Neural progenitor cell (in vitro differentiated cells): ENCODE measurements around the gene LRRN3. TPM values are rescaled to one million over a fixed set of nuclear protein-coding genes. Genes with fewer than 3 reads are reported as not detected.

Experiments used
- DNase-seq: peaks from one replicate; pipeline ENCODE4 v3.0.0-alpha.2; 2016; ENCODE audit warnings: low spot score
- H2AFZ ChIP-seq: fragments of 200-600 bp; sonication (generic); replicated peaks from 2 replicates; pipeline ENCODE4 v1.6.1; 2016; ENCODE audit warnings: antibody characterized with exemption
- H3F3A ChIP-seq: fragments of 200-600 bp; sonication (generic); 2 replicates; pipeline ENCODE4 v1.6.1; 2016; ENCODE audit warnings: antibody characterized with exemption, low read depth
- H3K27ac ChIP-seq: fragments of 200-600 bp; sonication (generic); 2 replicates; pipeline ENCODE4 v1.5.1; 2016; ENCODE audit warnings: mild to moderate bottlenecking
- H3K27me3 ChIP-seq: fragments of 200-600 bp; sonication (generic); 2 replicates; pipeline ENCODE4 v1.6.1; 2016; ENCODE audit warnings: mild to moderate bottlenecking, moderate library complexity
- H3K36me3 ChIP-seq: fragments of 200-600 bp; sonication (generic); 2 replicates; pipeline ENCODE4 v1.5.1; 2016
- H3K4me1 ChIP-seq: fragments of 200-600 bp; sonication (generic); 2 replicates; pipeline ENCODE4 v1.6.1; 2016; ENCODE audit warnings: mixed run types
- H3K4me2 ChIP-seq: fragments of 200-600 bp; sonication (generic); 2 replicates; pipeline ENCODE4 v1.6.1; 2016
- H3K4me3 ChIP-seq: fragments of 200-600 bp; sonication (generic); 2 replicates; pipeline ENCODE4 v1.5.1; 2016
- H3K79me2 ChIP-seq: fragments of 200-600 bp; sonication (generic); 2 replicates; pipeline ENCODE4 v1.6.1; 2016; ENCODE audit warnings: low read depth
- H3K9ac ChIP-seq: fragments of 200-600 bp; sonication (generic); 2 replicates; pipeline ENCODE4 v1.6.1; 2016
- H3K9me3 ChIP-seq: fragments of 200-600 bp; sonication (generic); 2 replicates; pipeline ENCODE4 v1.5.1; 2016; ENCODE audit warnings: low read depth
- H4K20me1 ChIP-seq: fragments of 200-600 bp; sonication (generic); 2 replicates; pipeline ENCODE4 v1.6.1; 2016; ENCODE audit warnings: low read depth
- H3K27ac Mint-ChIP-seq: 3 replicates; pipeline ENCODE4 v1.8.0; 2021; ENCODE audit warnings: mixed read lengths
- H3K27me3 Mint-ChIP-seq: 2 replicates; pipeline ENCODE4 v1.8.0; 2022; ENCODE audit warnings: low read depth, mild to moderate bottlenecking, inconsistent platforms, moderate library complexity, mixed read lengths; ENCODE audit not compliant: insufficient read depth
- H3K36me3 Mint-ChIP-seq: 3 replicates; pipeline ENCODE4 v1.8.0; 2021; ENCODE audit warnings: mixed read lengths
- H3K4me1 Mint-ChIP-seq: 3 replicates; pipeline ENCODE4 v1.8.0; 2021; ENCODE audit warnings: mixed read lengths
- H3K4me3 Mint-ChIP-seq: 3 replicates; pipeline ENCODE4 v1.8.0; 2021; ENCODE audit warnings: mild to moderate bottlenecking, moderate library complexity, mixed read lengths
- H3K9me3 Mint-ChIP-seq: 3 replicates; pipeline ENCODE4 v1.8.0; 2020; ENCODE audit warnings: mixed read lengths
- CTCF ChIP-seq: fragments of 200-600 bp; sonication (generic); IDR thresholded peaks from 2 replicates; pipeline ENCODE4 v1.5.1; 2017; ENCODE audit warnings: antibody characterized with exemption, mild to moderate bottlenecking
- EZH2 ChIP-seq: fragments of 200-600 bp; sonication (generic); IDR thresholded peaks from 2 replicates; pipeline ENCODE4 v1.6.1; 2017; ENCODE audit warnings: antibody characterized with exemption, mild to moderate bottlenecking, moderate library complexity
- EZH2phosphoT487 ChIP-seq: fragments of 200-600 bp; sonication (generic); IDR thresholded peaks from 2 replicates; pipeline ENCODE4 v1.6.1; 2017; ENCODE audit warnings: antibody characterized with exemption
- total RNA-seq: library from RNA; depleted of rRNA; stranded (reverse); fragments of >200 nt; gene quantifications from 2 replicates; pipeline ENCODE4 v1.2.3, GENCODE V29; 2015; ENCODE audit warnings: low replicate concordance

LRRN3 gene
- total RNA-seq, 1 donor from 2014 or later, result 2.4 TPM

DNA sequence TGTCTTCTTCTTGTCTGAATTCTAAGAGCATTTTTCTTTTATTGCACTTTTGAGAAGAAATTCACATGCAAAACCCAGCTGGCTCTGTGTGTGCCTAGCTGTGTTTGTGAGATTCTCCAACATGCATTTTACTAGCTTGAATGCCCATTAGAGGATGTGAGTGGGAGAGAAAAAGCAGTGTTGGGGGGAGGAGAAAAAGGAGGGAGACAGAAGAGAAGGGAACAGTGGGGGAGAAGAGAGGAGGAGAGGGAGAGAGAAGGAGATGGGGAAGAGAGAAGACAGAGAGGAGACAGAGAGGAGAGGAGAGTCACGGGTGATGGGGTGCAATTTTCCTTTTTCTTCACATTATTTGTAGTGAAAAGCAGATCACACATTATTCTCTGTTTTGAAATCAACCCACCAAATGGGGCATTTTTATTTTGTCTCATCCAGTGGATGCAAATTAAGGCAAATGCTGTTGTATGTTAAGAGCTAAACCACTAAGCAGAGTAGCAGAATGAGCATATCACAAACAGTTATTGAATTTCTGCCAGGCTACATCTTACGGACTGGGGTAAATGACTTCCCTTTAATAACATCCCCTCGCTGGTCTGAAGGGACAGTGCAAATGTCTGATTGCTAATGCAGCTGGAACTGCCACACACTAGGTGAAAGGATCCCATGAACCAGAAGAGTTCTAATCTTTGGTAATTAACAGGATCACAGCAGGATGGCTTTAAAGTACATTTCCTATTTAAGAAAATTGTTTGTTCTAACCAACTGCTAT lies 849 bp downstream of the LRRN3 start:
- H3K36me3 Mint-ChIP-seq, result no peaks in the 10 kb centered on the region
- peaks cover 16% of the 10 kb centered on the region for H3F3A ChIP-seq
- peak overlapping the region; percentile 64 for H3K27ac Mint-ChIP-seq
- H3K36me3 ChIP-seq, result no peaks in the 10 kb centered on the region
- H3K4me3 Mint-ChIP-seq, result peak overlapping the region; percentile 87
- no peaks in the 10 kb centered on the region for H3K79me2 ChIP-seq
- H3K4me3 ChIP-seq, result peak overlapping the region; percentile 28
- DNase-seq, result peak; percentile 79
- no peaks in the 10 kb centered on the region for H3K27me3 ChIP-seq
- H4K20me1 ChIP-seq, result no peaks in the 10 kb centered on the region
- H3K4me1 ChIP-seq, result peaks cover 66% of the 10 kb centered on the region
- no peaks in the 10 kb centered on the region for H3K9me3 ChIP-seq
- peaks cover 51% of the 10 kb centered on the region for H3K4me1 Mint-ChIP-seq
- H2AFZ ChIP-seq, result no peak overlapping the region
- no peaks in the 10 kb centered on the region for H3K9me3 Mint-ChIP-seq
- no peak for TF ChIP-seq EZH2
- peak; percentile 97 for TF ChIP-seq EZH2phosphoT487
- TF ChIP-seq CTCF, result no peak
- H3K27me3 Mint-ChIP-seq, result no peaks in the 10 kb centered on the region
- no peak overlapping the region for H3K27ac ChIP-seq
- H3K9ac ChIP-seq, result no peak overlapping the region
- H3K4me2 ChIP-seq, result peak overlapping the region; percentile 80

DNA sequence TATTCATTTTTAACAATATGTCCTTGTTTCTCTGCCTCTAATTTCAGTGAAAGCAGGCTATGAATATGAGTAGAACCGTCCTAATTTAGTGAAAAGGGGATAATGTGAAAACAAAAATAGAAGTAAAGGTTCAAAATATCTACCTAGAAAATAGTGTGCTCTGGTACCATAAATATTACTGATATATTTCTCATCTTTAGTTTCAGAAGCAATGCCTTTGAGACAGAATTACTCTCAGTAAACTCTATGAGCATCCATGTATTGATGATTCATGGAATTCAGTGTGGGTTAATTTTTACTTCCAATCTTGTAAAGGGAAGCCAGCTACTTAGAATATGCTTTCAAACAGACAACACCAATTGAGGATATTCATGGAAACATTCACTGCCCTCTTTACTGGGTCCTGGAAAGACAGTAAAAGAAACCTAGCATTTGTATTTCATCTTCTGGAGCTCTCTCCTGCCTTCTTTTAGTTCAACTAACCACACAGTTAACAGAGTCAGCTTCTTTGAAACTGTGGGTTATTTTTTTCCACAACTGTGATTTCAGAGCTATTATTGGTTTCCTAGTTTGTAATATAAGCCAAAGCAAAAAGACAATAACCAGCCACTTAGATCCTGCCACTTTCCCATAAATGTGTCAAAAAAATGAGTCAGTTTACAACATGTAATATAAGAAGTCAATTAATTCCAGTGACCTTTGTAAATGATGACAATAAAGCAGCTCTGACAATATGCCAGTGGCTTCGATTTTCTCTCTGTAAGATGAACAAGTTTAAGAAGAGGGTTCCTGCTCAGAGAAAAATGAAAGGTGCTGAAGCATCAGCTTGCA lies 1.7 kb downstream of the LRRN3 start:
- Mint-ChIP-seq H3K27ac (peak overlapping the region; percentile 65), H3K9me3 (no peaks in the 10 kb centered on the region), H3K4me3 (peak overlapping the region; percentile 87), H3K36me3 (no peaks in the 10 kb centered on the region), H3K4me1 (peaks cover 57% of the 10 kb centered on the region), H3K27me3 (no peaks in the 10 kb centered on the region)
- Histone ChIP-seq H3K27me3 (no peaks in the 10 kb centered on the region), H2AFZ (no peak overlapping the region), H4K20me1 (no peaks in the 10 kb centered on the region), H3K4me2 (peak overlapping the region; percentile 80), H3K4me1 (peaks cover 72% of the 10 kb centered on the region), H3K9me3 (no peaks in the 10 kb centered on the region), H3K4me3 (peak overlapping the region; percentile 28), H3K9ac (no peak overlapping the region), H3K79me2 (no peaks in the 10 kb centered on the region), H3F3A (peaks cover 24% of the 10 kb centered on the region), H3K27ac (no peak overlapping the region), H3K36me3 (no peaks in the 10 kb centered on the region)
- DNase-seq, result no peak
- TF ChIP-seq EZH2phosphoT487, result no peak
- no peak for TF ChIP-seq EZH2
- TF ChIP-seq CTCF, result no peak

DNA sequence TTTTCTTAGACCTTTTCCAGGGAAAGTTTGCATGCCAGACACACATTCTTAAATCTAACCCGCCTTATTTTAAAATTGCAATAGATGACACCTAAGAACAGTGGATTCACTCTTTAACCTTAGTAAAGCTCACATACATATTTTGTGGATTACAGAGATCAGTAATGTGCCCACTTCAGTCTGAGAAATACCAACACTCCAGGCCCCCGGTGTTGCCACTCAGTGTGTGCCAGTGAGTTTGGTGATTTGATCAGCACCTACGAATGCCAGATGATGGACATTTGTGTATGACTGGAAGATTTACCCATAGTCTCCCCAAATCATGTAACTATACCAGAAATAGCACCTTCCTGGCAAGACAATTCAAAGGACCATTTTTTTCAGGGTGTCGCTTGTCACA lies 2.6 kb downstream of the LRRN3 start:
- Mint-ChIP-seq H3K36me3 (no peaks in the 10 kb centered on the region), H3K27ac (peak overlapping the region; percentile 47), H3K4me1 (peaks cover 62% of the 10 kb centered on the region), H3K4me3 (peak overlapping the region; percentile 87), H3K9me3 (no peaks in the 10 kb centered on the region), H3K27me3 (no peaks in the 10 kb centered on the region)
- H3K9me3 ChIP-seq, result no peaks in the 10 kb centered on the region
- H3K4me3 ChIP-seq, result no peak overlapping the region
- no peak for DNase-seq
- H3K27ac ChIP-seq, result no peak overlapping the region
- no peaks in the 10 kb centered on the region for H3K27me3 ChIP-seq
- H3K79me2 ChIP-seq, result no peaks in the 10 kb centered on the region
- no peak overlapping the region for H2AFZ ChIP-seq
- TF ChIP-seq EZH2phosphoT487 (no peak), CTCF (no peak), EZH2 (no peak)
- H3K9ac ChIP-seq, result no peak overlapping the region
- H4K20me1 ChIP-seq, result no peaks in the 10 kb centered on the region
- no peaks in the 10 kb centered on the region for H3K36me3 ChIP-seq
- H3K4me2 ChIP-seq, result peak overlapping the region; percentile 80
- H3F3A ChIP-seq, result peaks cover 29% of the 10 kb centered on the region
- H3K4me1 ChIP-seq, result peaks cover 81% of the 10 kb centered on the region
